Left cardiac atrium (tissue), 4 donors: ENCODE data around the gene RYR1. TPM values are rescaled to one million over a fixed set of nuclear protein-coding genes. Genes with fewer than 3 reads are reported as not detected.
"Not testable (repeated sequence)": the region's sequence is repeated elsewhere in the genome, so short reads cannot be mapped to it uniquely, and the experiment has no call there.

Experiments
- ATAC-seq, 2 donors: fragments of 200-7000 bp; cut with Tn5 transposase; one replicate each; pipeline ENCODE4 v1.9.1; 2020; ENCODE audit warnings: mild to moderate bottlenecking in 2 of 2, moderate library complexity in 2 of 2
- DNase-seq: peaks from one replicate; pipeline ENCODE4 v3.0.0-alpha.2; 2020
- intact Hi-C, 2 donors: fragments of 100-400 bp; cut with DNase I; formaldehyde crosslinking; loops; one replicate each; pipeline versions ENCODE4 v1.14.1 to v1.15.1; 2022 to 2023
- total RNA-seq, 2 donors: library from RNA; stranded (reverse); fragmentation: NEBNext Ultra II Directional; extraction: Animal tissue kit (Norgen Biotek cat#: 25700); gene quantifications; one replicate each; pipeline ENCODE4 v1.2.1, GENCODE V29; 2021
- donor health status: DM: no; HTN: yes; CAD: no.
- donor health status: DM: no; HTN: yes; CAD: no; lungs with severe emphysema.
- donor health status: DM: yes; HTN: yes; CAD: no.
- donor health status: Dilated cardiomyopathy.

Gene RYR1
- total RNA-seq, 2 donors from 2014 or later, result 1.3 to 3.0 TPM

DNA sequence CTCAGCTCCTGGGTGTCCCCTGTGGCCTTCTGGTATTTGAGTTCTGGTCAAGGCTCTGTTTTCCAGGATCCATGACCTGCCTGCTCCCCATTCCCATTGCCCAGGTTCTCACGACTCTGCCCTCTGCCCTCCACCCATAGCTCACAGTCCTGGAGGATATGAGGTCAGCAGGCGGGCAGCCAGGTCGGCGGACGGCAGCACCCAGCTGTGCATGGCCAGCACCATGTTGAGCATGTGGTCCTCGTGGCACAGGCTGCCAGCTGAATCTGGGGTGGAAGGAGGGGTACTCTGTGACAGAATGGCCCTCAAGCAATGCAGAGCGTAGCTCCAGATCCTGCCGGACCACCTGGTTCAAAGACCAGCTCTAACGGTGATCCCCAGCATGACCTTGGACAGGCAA is 12.6 kb upstream of the RYR1 start:
- ATAC-seq (no peak), DNase-seq (no peak)
- intact Hi-C loops, result no loop called here

DNA sequence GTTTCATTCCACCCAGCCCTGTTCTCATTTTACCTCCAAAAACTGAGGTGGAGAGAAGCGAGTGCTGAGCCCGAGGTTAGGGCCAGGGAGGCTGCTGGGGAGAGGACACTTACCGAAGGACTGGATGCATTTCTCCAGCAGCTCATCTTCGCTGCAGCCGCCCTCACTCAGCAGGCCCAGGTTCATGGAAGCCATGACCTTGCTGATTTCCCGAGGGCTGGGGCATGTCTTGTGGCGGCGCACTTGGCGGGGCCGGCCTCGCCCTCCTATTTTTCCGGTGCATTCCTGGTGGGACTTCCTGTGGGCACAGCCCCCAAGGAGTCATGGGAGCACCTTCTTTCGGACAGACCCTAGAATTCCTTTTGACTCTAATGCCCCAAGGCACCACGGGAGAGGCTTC is 11.6 kb upstream of the RYR1 start:
- ATAC-seq, result no peak
- no peak for DNase-seq
- intact Hi-C loops, result no loop called here

DNA sequence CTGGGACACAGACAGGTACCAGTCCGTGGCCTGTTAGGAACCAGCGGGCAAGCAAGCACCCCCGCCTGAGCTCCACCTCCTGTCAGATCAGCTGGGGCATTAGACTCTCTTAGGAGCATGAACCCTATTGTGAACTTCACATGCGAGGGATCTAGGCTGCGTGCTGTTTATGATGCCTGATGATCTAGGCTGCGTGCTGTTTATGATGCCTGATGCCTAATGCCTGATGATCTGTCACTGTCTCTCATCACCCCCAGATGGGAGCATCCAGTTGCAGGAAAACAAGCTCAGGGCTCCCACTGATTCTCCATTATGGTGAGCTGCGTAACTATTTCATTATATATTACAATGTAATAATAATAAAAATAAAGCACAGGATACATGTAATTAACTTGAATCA is 11.1 kb upstream of the RYR1 start:
- no peak for ATAC-seq
- intact Hi-C loops, result no loop called here
- no peak for DNase-seq

DNA sequence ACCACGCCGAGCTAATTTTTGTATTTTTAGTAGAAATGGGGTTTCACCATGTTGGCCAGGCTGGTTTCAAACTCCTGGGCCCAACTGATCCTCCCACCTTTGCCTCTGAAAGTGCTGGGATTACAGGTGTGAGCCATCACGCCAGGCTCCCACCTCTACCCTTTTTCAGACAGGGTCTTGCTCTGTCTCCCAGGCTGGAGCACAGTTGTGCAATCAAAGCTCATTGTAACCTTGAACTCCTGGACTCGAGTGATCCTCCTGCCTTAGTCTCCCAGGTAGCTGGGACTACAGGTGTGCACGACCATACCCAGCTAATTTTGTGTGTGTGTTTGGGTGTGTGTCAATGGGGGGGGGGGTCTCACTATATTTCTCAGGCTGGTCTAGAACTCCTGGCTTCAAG is 9.2 kb upstream of the RYR1 start:
- intact Hi-C loops, result no loop called here
- DNase-seq, result no peak
- ATAC-seq, result no peak

DNA sequence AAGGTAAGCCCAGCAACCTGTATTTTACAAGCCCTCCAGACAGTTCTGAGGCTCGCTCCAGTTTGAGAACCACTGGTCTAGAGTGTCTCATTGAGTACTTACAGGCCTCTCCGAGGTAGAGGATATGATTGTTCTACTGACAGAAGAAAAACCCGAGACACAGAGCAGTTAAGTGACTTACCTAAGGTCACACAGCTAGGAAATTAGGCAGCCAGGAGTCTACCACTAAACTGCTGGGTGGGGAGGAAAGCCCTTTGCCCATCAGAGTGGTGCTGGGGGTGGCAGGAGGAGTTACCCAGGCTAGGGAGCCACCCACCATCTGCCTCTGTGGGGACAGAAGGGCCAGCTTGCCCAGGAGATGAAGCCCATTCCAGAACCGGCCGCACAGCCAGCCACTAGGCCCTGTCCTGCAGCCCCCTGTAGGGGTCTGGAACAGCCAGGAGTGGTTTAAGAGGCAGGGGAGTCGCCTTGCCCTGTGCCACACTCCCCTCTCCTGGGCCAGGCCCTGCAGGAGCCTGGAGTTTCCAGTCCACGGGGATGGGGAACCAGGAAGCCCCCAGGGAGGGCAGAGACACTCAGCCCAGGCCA is 8.2 kb upstream of the RYR1 start:
- ATAC-seq, result peak in 1 of 2 donors; percentile 17
- intact Hi-C loops, result no loop called here
- DNase-seq, result no peak

DNA sequence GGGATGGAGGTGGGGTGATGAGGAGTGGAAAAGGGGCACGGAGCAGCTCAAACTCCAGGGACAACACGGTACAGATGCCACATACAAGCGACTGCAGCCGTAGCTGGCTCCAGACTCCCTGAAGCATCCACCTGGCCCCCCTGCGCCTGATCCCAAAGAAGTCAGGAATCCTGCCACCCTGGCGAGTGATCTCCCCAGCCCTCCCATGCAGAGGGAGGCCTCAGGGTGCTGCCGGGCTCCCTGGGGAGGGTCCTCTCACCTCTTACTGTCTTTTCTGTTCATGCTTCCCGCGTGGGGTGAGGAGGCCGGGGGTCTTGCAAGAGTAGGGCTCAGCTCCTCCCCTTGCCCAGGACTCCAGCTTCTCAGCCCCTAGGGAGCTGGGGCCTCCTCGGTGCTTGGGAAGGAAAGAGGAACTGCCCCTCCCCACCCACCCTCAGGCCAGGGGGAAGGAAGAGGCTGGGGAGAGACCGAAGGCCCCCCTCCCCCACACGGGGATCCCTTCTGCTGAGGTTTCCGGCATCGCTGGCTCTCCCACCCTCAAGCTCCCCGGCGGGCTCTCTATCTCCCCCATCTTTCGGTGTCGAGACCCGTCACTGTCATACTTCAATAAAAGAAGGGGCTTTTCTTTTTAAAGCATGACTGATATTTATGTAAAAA is 7.6 kb upstream of the RYR1 start, which contains the start of gene RASGRP4:
RASGRP4 (minus strand) TSS at position 410 of the 657 bp plus-strand sequence; CDS start at position 282, 128 bp downstream.
- DNase-seq (peak; percentile 38), ATAC-seq (peak in 1 of 2 donors; percentile 72)
- intact Hi-C loops, result no loop called here

DNA sequence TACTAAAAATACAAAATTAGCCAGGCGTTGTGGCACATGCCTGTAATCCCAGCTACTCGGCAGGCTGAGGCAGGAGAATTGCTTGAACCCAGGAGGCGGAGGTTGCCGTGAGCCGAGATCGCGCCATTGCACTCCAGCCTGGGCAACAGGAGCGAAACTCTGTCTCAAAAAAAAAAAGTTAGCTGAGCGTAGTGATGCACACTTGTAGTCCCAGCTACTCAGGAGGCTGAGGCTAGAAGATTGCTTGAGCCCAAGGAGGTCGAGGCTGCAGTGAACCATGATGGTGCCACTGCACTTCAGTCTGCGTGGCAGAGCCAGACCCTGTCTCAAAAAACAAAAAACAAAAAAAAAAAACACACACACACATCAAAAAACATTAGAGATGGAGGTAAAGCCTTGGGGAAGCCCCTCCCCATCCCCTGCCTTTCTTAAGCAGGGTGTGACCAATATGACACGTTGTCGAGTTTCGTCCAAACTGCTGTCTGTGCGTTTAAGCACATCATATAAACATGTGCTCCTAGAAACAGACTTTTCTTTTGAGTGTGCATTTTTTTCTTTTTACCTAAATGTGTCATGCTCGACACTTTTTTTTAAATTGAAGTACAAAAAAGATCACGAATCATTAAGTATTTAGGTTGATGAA is 6.3 kb upstream of the RYR1 start:
- ATAC-seq, DNase-seq, intact Hi-C loops: not testable (repeated sequence)

DNA sequence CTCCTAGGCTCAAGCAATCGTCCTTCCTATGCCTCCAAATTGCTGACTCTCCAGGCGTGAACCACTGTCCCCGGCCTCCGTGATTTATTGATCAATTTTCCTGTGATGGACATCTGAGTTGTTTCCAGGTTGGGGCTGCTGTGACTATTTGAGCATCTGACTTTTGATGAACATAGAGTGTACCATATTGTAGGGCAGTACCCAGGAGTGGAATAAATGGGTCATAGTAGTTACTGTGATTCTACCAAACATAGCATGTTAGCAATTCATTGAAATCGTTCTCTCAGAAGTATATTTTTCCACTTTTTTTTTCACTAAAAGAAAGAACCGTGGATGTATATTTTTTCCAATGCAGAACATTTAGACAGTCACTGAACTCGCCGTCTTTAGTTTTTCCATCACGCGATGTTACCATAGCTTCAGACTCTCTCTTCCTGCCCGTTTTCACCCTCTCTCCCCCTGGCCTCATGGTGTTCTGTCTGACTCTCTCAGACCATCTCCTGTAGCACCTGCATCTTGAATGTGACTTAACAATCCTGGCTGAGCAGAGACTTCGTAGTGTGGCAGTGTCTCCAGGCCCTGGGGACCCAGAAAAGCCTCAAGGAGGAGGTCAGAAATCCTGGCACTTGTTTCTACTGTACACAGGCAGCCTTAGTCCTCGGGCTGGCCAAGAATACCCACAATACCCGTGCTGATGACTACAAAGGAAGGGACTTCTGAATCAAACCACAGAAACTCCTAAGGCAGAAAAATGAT is 4.3 kb upstream of the RYR1 start:
- ATAC-seq (no peak), DNase-seq (no peak)
- intact Hi-C loops, result no loop called here

DNA sequence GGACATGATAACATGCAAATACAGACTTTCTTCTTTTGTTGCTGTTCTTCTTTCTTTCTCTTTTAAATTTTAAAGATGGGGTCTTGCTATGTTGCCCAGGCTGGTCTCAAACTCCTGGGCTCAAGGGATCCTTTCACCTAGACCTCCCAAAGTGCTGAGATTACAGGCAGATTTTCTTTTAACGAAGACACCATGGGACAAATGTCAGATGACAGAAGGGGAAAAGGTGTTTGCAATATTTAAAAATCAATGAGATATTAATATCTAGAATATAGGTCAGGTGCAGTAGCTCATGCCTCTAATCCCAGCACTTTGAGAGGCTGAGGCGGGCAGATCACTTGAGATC is 3.7 kb upstream of the RYR1 start:
- DNase-seq, result no peak
- no peak for ATAC-seq
- intact Hi-C loops, result no loop called here

DNA sequence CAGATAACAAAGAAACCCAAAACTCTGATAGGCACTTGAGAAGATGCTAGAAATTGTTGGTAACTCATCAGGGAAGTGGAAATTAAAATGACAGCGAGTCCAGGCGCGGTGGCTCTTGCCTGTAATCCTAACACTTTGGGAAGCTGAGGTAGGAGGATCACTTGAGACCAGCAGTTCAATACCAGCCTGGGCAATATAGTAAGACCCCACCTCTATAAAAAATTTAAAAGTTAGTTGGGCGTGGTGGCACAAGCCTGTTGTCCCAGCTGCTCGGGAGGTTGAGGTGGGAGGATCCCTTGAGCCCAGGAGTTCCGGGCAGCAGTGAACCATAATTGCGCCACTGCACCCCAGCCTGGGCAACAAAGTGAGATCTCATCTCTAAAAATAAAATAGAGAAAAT is 2.6 kb upstream of the RYR1 start:
- DNase-seq (no peak), ATAC-seq (no peak)
- intact Hi-C loops, result no loop called here

DNA sequence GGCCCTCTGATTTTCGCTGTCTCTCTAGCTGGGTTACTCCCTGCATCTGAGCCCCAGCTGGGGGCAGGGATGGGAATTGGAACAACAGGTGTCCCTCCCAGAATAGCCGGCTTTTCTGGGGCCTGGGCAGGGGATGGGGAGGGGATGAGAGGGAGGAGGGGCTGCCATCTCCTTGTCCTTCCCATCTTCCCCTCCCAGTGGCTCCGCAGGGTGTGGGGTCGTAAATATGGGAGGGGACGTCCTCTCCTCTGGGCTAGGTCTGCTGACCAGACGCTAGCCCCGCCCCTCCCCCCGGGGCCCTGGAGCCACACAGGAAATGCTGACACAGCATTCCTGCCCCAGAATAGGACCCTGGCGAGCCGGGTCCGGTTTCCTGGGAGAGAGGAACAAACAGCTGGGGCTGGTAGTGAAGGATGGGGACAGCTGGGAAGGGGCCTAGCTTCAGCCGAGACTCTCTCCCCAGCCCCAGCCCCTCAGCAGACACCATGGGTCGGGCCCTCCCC is 1.1 kb downstream of the RYR1 start:
- intact Hi-C loops, result no loop called here
- no peak for DNase-seq
- peak; percentile 30 to 49 for ATAC-seq

DNA sequence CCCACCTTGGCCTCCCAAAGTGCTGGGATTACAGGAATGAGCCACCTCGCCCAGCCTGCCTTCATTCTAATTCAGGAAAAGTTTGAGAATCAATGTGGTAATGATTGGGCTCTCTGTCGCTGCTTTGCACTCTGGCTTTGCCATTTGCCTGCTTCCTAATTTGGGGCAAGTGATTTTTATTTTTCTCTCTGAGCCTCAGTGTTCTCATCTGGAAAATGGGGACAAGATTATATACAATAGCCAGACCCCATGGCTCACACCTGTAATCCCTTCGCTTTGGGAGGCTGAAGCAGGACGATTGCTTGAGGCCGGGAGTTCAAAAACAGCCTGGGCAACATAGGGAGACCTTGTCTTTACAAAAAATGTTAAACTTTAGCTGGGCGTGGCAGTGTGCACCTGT is 3.8 kb downstream of the RYR1 start:
- ATAC-seq (no peak), DNase-seq (no peak)
- intact Hi-C loops, result no loop called here

DNA sequence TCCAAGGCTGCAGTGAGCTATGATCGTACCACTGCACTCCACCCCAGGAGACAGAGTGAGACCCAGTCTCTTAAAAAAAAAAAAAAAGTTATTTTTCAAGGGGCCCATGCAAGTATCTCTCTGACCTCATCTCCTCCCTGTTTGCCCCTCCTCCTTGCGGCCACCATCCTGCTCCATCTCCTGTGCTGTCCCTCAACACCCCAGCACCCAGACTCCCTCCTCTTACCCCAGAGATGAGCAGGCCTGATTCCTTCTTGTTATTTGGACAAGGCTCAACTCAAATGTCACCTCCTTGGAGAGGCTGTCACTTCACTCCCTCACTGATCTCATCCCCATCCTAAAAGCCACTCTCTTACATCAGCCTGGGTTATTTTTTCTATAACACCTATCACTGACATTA is 4.4 kb downstream of the RYR1 start:
- ATAC-seq, result no peak
- intact Hi-C loops, result no loop called here
- DNase-seq, result no peak

DNA sequence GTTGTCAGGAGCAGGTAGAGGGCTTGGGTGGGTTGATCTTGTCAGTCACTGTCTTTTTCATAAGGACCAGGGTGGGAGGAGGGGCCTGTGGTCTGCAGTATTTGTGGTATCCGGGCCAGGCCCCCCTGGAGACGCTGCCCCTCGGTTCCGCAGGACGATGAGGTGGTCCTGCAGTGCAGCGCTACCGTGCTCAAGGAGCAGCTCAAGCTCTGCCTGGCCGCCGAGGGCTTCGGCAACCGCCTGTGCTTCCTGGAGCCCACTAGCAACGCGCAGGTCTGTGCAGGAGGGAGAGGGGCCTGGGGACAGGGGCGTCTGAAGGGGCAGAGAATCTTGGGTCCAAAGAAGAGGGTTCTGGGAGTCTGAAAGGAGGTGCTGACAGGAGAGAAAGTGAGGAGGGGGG is 7.1 kb downstream of the RYR1 start:
- intact Hi-C loops, result no loop called here
- ATAC-seq (no peak), DNase-seq (no peak)

DNA sequence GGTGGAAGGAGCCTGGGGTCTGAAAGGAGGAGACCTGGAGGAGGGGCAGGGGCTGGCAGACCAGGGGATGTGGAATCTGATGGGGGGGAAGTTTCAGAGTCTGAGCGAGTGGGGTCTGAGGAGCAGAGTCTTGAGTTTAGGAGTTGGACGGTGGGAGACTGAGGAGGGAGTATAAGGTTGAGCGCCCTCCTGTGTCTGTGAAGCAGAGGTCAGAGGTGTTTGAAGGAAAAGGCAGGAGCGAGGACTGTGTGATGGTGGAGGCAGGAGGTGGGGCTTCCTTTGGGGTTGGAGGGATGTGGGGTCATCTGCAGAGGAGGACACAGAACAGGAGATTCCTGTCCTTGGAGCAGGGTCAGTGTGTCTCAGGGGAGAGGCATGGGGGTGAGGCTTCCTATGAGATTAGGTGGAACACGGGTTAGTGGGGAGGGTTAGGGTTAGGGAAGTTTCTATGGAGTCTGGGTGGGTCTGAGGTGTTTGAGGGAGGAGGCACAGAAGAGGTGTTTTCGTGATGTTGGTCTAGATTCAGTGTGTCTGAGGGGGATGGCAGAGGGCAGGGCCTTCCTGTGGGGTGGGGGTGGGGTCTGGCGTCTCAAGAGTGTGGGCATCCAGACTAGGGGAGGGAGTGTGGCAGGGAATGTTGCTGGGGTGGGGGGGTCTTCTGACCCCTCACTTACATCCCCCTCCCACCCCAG is 8.3 kb downstream of the RYR1 start:
- intact Hi-C loops, result no loop called here
- DNase-seq, result no peak
- no peak for ATAC-seq

DNA sequence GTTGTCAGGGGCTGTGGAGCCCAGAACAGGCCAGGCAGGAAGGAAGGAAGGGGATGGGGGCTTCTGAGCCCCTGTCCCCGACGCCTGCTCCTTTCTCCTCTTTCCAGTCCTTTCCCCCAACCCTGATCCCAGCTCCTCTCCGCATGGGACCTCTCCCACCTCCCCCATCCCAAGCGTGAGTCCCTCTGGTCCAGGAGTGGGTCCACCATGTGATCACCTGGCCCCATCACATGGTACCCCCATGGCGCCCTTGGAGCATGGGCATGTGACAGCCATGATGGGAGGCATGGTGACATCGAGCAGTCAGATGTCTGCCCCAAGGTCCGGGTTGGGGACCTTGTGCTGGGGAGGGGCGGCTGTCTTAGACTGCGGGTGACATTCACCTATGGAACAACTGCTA is 9.2 kb downstream of the RYR1 start:
- DNase-seq, result no peak
- intact Hi-C loops, result no loop called here
- no peak for ATAC-seq

DNA sequence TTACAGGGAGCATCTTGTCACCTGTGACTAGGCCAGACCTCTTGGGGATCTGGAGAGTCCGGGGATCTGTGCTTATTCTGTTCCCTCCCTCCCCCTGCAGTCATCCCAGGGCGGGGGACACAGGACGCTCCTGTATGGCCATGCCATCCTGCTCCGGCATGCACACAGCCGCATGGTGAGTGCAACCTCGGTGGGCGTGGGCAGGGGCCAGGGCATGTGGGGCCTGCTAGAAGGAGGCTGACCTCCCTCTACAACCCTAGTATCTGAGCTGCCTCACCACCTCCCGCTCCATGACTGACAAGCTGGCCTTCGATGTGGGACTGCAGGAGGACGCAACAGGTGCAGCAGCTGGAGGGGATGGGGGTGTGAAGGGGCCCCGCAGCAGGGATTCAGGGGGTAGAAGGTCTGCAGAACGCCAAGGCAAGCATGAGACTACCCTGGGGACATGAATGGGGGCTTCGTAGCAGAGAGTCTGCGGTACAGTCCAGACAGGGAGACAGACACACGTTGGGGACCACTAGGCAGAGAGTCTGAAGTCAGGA is 10.0 kb downstream of the RYR1 start:
- intact Hi-C loops, result no loop called here
- ATAC-seq, result no peak
- no peak for DNase-seq

DNA sequence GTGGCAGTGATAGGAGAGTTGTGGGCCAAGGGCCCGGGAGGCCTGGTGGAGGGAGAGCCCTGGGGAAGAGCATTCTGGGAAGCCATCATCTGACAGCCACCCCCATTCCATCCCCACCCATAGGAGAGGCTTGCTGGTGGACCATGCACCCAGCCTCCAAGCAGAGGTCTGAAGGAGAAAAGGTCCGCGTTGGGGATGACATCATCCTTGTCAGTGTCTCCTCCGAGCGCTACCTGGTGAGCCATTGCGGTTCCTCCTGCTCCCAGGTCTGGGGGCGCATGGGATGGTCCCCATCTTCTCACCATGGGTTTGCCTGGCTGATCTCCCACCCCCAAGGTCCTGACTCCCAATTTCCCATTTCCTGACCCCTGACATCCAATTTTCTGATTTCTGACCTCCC is 10.5 kb downstream of the RYR1 start:
- intact Hi-C loops, result no loop called here
- DNase-seq (no peak), ATAC-seq (no peak)

DNA sequence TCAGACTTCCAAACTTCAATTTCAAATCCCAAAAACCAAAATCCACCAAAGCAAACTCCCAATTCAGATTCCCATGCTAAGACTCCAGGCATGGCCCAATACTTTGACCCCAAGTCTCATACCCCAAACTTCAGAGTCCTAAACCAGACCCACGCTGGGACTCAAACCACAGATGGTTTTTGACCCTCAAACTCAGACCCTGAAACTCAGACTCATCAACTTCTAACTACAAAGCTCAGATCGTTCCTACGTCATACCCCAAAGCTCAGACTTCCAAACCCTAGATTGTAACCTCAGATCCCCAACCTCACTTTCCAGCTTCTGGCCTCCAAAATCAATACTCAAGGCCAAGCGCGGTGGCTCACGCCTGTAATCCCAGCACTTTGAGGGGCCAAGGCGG is 11.9 kb downstream of the RYR1 start:
- ATAC-seq, result no peak
- intact Hi-C loops, result no loop called here
- DNase-seq, result no peak
